ENCODE measurements around the gene EFCAB11.

EFCAB11 gene

GRCh38 chr14:89983375-89983774 is 28.8 kb upstream of the EFCAB11 start:
- no peak for DNase-seq (ENCODE audit: low read depth)
- no peak overlapping the region for H3K4me3 ChIP-seq (ENCODE audit: low read depth, low read length)
- TF ChIP-seq MYC (IDR thresholded peaks at IDR 0.05; ENCODE audit: low read depth, low read length) (no peak), POLR2A (IDR thresholded peaks at IDR 0.05; ENCODE audit: extremely low read depth, insufficient read length) (no peak)
- TF ChIP-seq, protein P1, sequence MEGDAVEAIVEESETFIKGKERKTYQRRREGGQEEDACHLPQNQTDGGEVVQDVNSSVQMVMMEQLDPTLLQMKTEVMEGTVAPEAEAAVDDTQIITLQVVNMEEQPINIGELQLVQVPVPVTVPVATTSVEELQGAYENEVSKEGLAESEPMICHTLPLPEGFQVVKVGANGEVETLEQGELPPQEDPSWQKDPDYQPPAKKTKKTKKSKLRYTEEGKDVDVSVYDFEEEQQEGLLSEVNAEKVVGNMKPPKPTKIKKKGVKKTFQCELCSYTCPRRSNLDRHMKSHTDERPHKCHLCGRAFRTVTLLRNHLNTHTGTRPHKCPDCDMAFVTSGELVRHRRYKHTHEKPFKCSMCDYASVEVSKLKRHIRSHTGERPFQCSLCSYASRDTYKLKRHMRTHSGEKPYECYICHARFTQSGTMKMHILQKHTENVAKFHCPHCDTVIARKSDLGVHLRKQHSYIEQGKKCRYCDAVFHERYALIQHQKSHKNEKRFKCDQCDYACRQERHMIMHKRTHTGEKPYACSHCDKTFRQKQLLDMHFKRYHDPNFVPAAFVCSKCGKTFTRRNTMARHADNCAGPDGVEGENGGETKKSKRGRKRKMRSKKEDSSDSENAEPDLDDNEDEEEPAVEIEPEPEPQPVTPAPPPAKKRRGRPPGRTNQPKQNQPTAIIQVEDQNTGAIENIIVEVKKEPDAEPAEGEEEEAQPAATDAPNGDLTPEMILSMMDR (IDR thresholded peaks at IDR 0.05; ENCODE audit: low read depth, low read length): no peak
- TF ChIP-seq, protein P2, sequence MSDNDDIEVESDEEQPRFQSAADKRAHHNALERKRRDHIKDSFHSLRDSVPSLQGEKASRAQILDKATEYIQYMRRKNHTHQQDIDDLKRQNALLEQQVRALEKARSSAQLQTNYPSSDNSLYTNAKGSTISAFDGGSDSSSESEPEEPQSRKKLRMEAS (IDR thresholded peaks at IDR 0.05; ENCODE audit: low read depth, low read length): no peak

GRCh38 chr14:89978656-89979055 is 24.1 kb upstream of the EFCAB11 start:
- no peak for DNase-seq (ENCODE audit: low read depth)
- TF ChIP-seq POLR2A (IDR thresholded peaks at IDR 0.05; ENCODE audit: extremely low read depth, insufficient read length) (no peak), MYC (IDR thresholded peaks at IDR 0.05; ENCODE audit: low read depth, low read length) (no peak)
- TF ChIP-seq, protein P1 (IDR thresholded peaks at IDR 0.05; ENCODE audit: low read depth, low read length): no peak
- TF ChIP-seq, protein P2 (IDR thresholded peaks at IDR 0.05; ENCODE audit: low read depth, low read length): no peak
- H3K4me3 ChIP-seq (ENCODE audit: low read depth, low read length): no peak overlapping the region

- TF ChIP-seq, protein P2 (IDR thresholded peaks at IDR 0.05; ENCODE audit: low read depth, low read length): no peak
- TF ChIP-seq, protein P1 (IDR thresholded peaks at IDR 0.05; ENCODE audit: low read depth, low read length): no peak
- TF ChIP-seq POLR2A (IDR thresholded peaks at IDR 0.05; ENCODE audit: extremely low read depth, insufficient read length): no peak
- TF ChIP-seq MYC (IDR thresholded peaks at IDR 0.05; ENCODE audit: low read depth, low read length): no peak
These were observed 23.1 kb upstream of the EFCAB11 start for GRCh38 chr14:89977668-89978067.

DNA sequence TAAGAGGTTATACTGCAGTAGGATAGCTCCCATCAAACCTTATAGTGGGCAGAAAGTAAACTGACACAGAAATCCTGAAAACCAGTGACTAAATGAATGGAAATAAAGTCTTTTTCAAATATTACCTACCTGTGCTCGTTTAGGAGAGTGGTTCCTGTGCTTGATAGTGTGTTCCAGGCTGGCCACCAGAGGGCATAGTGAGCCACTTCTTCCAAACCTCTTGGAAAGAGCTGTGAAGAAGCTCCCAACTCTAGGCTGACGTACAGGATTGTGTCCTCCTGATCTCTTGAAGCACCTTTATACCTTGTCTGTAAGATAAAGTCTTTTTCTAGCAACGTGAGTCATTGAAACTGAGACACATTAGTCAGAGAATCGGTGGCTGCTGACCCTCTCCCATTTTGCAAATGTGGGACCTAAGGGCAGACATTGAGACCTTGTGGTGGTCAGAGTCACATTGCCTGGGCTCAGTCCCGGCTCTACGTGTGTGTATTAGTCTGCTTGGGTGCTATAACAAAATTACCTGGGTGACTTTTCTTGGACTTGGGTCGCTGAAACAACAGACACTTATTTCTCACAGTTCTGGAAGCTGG is 18.8 kb upstream of the EFCAB11 start:
- TF ChIP-seq, protein P2 (IDR thresholded peaks at IDR 0.05; ENCODE audit: low read depth, low read length): no peak
- TF ChIP-seq MYC (IDR thresholded peaks at IDR 0.05; ENCODE audit: low read depth, low read length): 0 out of 2 replicates have a peak, but pooled peaks have one; percentile 50
- TF ChIP-seq, protein P1 (IDR thresholded peaks at IDR 0.05; ENCODE audit: low read depth, low read length): peak; percentile 83
- peak; percentile 70 for DNase-seq (ENCODE audit: low read depth)
- no peak overlapping the region for H3K4me3 ChIP-seq (ENCODE audit: low read depth, low read length)

More at GRCh38 chr14:89977668-89978067, 23.1 kb upstream of the EFCAB11 start:
- DNase-seq (ENCODE audit: low read depth): no peak
- H3K4me3 ChIP-seq (ENCODE audit: low read depth, low read length): no peak overlapping the region

DNA sequence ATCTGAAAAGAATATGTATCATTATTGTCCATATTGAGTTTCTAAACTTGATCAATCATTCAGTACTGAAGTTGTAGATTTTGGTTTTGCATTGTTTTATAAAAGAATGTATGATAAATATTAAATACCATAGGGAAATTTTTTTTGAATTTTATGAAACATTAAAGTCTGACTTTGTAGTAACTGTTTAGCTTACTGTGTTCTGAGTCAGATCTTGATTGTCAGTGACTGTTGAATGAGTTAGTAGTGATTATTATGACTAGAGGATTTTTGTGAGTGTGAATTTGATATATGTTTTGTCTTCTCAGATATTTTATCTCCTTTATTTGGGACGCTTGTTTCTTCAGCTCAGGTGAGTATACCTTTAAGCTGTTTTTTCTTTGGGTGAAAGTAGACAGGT is 11.3 kb upstream of the EFCAB11 start:
- no peak for DNase-seq (ENCODE audit: low read depth)
- TF ChIP-seq, protein P1 (IDR thresholded peaks at IDR 0.05; ENCODE audit: low read depth, low read length): no peak
- TF ChIP-seq MYC (IDR thresholded peaks at IDR 0.05; ENCODE audit: low read depth, low read length) (no peak), POLR2A (IDR thresholded peaks at IDR 0.05; ENCODE audit: extremely low read depth, insufficient read length) (no peak)
- TF ChIP-seq, protein P2 (IDR thresholded peaks at IDR 0.05; ENCODE audit: low read depth, low read length): no peak
- no peak overlapping the region for H3K4me3 ChIP-seq (ENCODE audit: low read depth, low read length)
